AG10803 (cell line): ENCODE results near the gene MERTK.
"Not testable (repeated sequence)": the region's sequence is repeated elsewhere in the genome, so short reads cannot be mapped to it uniquely, and the experiment has no call there.

ENCODE experiments used
- DNase-seq: peaks from one replicate; pipeline ENCODE4 v3.0.0; 2010; ENCODE audit warnings: low read depth
- H3K4me3 ChIP-seq: 2 replicates; pipeline ENCODE4 v1.5.1; 2011; ENCODE audit warnings: mild to moderate bottlenecking, low read length, control low read depth
- TF ChIP-seq, protein P1 (sequence below): conservative IDR thresholded peaks from 2 replicates; pipeline ENCODE4 v1.5.1; 2011; ENCODE audit warnings: mild to moderate bottlenecking, low read length, control low read depth, inconsistent platforms

The MERTK gene

DNA sequence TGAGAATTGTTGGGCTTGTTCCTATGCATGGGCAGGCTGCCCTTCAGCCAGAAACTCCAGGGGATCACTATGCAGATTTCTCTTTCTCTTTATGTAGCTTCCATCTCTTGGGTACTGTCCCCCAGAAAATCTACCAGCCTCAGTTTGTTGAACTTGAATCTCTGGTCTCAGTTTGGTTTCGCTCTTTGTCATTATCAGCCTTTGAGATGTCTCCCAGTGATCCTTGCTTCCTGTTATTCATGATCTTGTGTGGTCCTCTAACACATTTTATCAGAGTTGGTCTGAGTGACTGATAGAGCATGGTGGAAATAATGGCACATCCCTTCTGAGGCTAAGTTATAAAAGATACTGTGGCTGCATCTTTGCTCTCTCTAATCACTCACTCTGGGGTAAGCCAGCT, 164.5 kb downstream of the MERTK start:
- H3K4me3 ChIP-seq = no peak overlapping the region
- DNase-seq = no peak
- TF ChIP-seq, protein P1, sequence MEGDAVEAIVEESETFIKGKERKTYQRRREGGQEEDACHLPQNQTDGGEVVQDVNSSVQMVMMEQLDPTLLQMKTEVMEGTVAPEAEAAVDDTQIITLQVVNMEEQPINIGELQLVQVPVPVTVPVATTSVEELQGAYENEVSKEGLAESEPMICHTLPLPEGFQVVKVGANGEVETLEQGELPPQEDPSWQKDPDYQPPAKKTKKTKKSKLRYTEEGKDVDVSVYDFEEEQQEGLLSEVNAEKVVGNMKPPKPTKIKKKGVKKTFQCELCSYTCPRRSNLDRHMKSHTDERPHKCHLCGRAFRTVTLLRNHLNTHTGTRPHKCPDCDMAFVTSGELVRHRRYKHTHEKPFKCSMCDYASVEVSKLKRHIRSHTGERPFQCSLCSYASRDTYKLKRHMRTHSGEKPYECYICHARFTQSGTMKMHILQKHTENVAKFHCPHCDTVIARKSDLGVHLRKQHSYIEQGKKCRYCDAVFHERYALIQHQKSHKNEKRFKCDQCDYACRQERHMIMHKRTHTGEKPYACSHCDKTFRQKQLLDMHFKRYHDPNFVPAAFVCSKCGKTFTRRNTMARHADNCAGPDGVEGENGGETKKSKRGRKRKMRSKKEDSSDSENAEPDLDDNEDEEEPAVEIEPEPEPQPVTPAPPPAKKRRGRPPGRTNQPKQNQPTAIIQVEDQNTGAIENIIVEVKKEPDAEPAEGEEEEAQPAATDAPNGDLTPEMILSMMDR = no peak

DNA sequence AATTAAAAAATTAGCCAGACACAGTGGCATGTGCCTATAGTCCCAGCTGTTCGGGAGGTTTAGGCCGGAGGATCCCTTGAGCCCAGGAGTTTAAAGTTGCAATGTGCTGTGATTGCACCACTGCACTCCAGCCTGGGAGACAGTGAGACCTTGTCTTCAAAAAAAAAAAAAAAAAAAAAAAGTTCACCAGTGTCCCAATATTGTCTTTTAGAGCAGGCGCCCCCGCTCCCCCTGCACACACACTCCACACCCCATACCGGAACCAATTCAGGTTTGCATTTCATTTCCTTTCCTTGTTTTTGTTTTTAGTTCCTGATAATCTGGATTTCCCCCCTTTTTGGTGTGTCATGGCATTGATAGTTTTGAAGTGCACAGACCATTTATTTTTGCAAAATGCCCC, 167.1 kb downstream of the MERTK start:
- TF ChIP-seq, protein P1 = no peak
- DNase-seq = peak; percentile 42
- no peak overlapping the region for H3K4me3 ChIP-seq

DNA sequence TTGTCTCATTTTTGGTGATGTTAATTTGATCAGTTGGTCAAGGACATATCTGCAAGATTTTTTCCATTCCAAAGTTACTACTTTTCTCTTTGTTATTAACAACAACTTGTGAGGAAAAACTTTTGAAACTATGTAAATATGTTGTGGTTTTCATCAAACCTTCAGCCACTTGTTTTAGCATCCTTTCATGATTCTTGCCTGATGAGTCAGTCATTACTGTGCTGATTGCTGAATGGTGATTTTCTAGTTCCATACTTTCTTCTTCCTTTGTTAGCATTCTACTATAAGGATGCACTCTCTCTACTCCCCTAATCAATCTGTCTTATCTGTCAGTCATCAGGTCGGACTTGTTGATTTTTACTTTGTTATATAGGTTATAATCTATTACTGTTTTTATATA, 167.6 kb downstream of the MERTK start:
- no peak overlapping the region for H3K4me3 ChIP-seq
- TF ChIP-seq, protein P1 = no peak
- peak; percentile 92 for DNase-seq

DNA sequence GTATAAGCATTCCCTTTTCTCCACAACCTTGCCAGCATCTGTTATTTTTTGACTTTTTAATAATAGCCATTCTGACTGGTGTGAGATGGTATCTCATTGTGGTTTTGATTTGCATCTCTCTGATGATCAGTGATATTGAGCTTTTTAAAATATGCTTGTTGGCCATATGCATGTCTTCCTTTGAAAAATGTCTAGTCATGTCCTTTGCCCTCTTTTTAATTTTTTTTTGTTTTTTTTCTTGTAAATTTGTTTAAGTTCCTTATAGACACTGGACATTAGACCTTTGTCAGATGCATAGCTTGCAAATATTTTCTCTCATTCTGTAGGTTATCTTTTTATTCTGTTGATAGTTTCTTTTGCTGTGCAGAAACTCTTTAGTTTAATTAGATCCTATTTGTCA, 171.4 kb downstream of the MERTK start:
- not testable (repeated sequence) for H3K4me3 ChIP-seq, DNase-seq

DNA sequence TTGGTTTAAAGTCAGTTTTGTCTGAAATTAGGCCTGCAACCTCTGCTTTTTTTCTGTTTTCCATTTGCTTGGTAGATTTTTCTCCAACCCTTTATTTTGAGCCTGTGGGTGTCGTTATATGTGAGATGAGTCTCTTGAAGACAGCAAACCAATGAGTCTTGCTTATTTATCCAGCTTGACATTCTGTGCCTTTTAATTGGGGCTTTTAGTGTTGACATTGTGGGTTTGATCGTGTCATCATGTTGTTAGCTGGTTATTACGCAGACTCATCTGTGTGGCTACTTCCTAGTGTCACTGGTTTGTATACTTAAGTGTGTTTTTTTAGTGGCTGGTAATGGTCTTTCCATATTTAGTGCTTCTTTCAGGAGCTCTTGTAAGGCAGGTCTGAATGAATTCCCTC, 175.5 kb downstream of the MERTK start:
- H3K4me3 ChIP-seq = no peak overlapping the region
- TF ChIP-seq, protein P1 = no peak
- DNase-seq = no peak

DNA sequence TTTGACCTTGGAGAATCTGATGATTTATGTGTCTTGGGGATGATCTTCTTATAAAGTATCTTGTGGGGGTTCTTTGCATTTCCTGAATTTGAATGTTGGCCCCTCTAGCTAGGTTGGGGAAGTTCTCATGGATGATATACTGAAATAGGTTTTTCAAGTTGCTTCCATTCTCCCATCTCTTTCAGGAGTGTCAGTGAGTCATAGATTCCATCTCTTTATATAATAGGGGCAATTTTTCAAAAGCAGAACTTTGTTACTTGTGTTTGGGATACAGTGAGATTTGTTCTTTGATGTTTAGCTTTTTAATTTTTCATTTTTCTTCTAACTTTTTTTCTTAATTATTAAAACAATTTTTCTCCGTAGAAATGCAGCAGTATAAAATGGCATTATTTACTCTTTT, 176.1 kb downstream of the MERTK start:
- TF ChIP-seq, protein P1 = no peak
- H3K4me3 ChIP-seq = no peak overlapping the region
- no peak for DNase-seq

DNA sequence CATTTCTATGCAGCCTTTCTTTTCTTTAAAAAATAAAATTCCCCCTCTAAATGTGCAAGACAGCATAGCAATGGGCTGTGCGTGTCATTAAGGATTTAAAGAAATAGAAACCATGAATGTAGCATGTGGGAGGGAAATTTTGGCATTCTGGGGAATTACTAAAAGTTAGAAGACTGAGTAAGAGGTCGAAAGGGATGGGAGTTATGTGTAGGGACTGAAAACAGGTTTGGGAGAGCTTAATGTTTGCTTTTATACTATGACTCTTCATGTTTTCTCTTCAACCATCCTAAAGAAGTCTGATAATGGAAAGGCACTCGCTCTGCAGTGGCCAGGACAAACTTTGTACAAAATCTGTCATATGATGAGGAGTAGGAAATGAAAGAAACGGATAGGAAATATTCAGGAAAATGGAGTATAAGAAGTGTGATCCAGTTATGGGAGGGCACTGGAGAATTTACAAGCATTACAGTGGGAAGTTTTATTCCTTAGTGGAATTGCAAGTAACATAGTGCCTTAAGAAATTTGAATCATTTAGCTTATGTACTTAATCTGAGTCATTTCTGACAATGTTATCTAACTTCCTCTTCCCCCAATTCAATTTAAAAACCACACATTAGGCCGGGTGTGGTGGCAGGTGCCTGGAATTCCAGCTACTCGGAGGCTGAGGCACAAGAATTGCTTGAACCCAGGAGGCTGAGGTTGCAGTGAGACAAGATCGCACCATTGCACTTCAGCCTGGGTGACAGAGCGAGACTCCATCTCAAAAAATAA, 177.3 kb downstream of the MERTK start:
- no peak for DNase-seq
- TF ChIP-seq, protein P1 = no peak
- H3K4me3 ChIP-seq = no peak overlapping the region
